GM19025 (cell line): Measurements from ENCODE around the gene FCER1G.
A peak's percentile ranks its signal among the peaks of the same experiment; 100 is the strongest.
"Not testable (repeated sequence)": the region's sequence is repeated elsewhere in the genome, so short reads cannot be mapped to it uniquely, and the experiment has no call there.

ENCODE experiments used
- ATAC-seq: cut with Tn5 transposase; IDR thresholded peaks from one replicate; pipeline ENCODE4 v1.9.1; 2021; ENCODE audit warnings: mild to moderate bottlenecking, low read depth, moderate library complexity; ENCODE audit not compliant: unreplicated experiment

Gene FCER1G

GRCh38 chr1:161226759-161227158, 11.7 kb downstream of the FCER1G start:
- no peak for ATAC-seq

- ATAC-seq, result no peak
These were observed 12.2 kb downstream of the FCER1G start for GRCh38 chr1:161227196-161227871.

GRCh38 chr1:161228032-161228431, 12.9 kb downstream of the FCER1G start:
- no peak for ATAC-seq

- no peak for ATAC-seq
These were observed 14.8 kb downstream of the FCER1G start for GRCh38 chr1:161229896-161230295.

- ATAC-seq, result no peak
These were observed 15.7 kb downstream of the FCER1G start for GRCh38 chr1:161230762-161231161.

- no peak for ATAC-seq
These were observed 18.0 kb downstream of the FCER1G start for GRCh38 chr1:161233102-161233501.

GRCh38 chr1:161235957-161236775, 21.1 kb downstream of the FCER1G start:
- ATAC-seq, result no peak

GRCh38 chr1:161238039-161238473, 23.0 kb downstream of the FCER1G start, which contains the start of gene NR1I3:
Gene NR1I3, minus strand, starts transcription at chr1:161238203. Its CDS starts 1,638 bp downstream, at chr1:161236565.
- ATAC-seq, result no peak

- no peak for ATAC-seq
These were observed 26.6 kb downstream of the FCER1G start for GRCh38 chr1:161241682-161242081.

- ATAC-seq, result no peak
These were observed 27.2 kb downstream of the FCER1G start for GRCh38 chr1:161242313-161242712.

- no peak for ATAC-seq
These were observed 29.8 kb downstream of the FCER1G start for GRCh38 chr1:161244888-161245287.

- ATAC-seq, result not testable (repeated sequence)
These were observed 35.0 kb downstream of the FCER1G start for GRCh38 chr1:161250100-161250499.

GRCh38 chr1:161250829-161251228, 35.7 kb downstream of the FCER1G start:
- ATAC-seq, result no peak

- no peak for ATAC-seq
These were observed 36.5 kb downstream of the FCER1G start for GRCh38 chr1:161251579-161251978.

GRCh38 chr1:161255302-161255701, 40.2 kb downstream of the FCER1G start:
- not testable (repeated sequence) for ATAC-seq

GRCh38 chr1:161255955-161256520, 40.9 kb downstream of the FCER1G start:
- ATAC-seq, result not testable (repeated sequence)

GRCh38 chr1:161257109-161257508, 42.0 kb downstream of the FCER1G start:
- not testable (repeated sequence) for ATAC-seq

GRCh38 chr1:161258439-161259344, 43.6 kb downstream of the FCER1G start, which contains the start of gene PCP4L1:
Gene PCP4L1, plus strand, starts transcription at chr1:161258745. Its CDS starts 230 bp downstream, at chr1:161258975.
- peak; percentile 81 for ATAC-seq

GRCh38 chr1:161259345-161259702, 44.2 kb downstream of the FCER1G start:
- ATAC-seq, result no peak

GRCh38 chr1:161259765-161260164, 44.7 kb downstream of the FCER1G start:
- ATAC-seq, result no peak
